HG02610 (cell line): Measurements from ENCODE around the gene ARHGDIG.
"Not testable (repeated sequence)": the region's sequence is repeated elsewhere in the genome, so short reads cannot be mapped to it uniquely, and the experiment has no call there.

Experiments
- ATAC-seq: cut with Tn5 transposase; IDR thresholded peaks from one replicate; pipeline ENCODE4 v1.9.1; 2021; ENCODE audit warnings: mild to moderate bottlenecking, moderate library complexity; ENCODE audit not compliant: unreplicated experiment

ARHGDIG gene

DNA sequence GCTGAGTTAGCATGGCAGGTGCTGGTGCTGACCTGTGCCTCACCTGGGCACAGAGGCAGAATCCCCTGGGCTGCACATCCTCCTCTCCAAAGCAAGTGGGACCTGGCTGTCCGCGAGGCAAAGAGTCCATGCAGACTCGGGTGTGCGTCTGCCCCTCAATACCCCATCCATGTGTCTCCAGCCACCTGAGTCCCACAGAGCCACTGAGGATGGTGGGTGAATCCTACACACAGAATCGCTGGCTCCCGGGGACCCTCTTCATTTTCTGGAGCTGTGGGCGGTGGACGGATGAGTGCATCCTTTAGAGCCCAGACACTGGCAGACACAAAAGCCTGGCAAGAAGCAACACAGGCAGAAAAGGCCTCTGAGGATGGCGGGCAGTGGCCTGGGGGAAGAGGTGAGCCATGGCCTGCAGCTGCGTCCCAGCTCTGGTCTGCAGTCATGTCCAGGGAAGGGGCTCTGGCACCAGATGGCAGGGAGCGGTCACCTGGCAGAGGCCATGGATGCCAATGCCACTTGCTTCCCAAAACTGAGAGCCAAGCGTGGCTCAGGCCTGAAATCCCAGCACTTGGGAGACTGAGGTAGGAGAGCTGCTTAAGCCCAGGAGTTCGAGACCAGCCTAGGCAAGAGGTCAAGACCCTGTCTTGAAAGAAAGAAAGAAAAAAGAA, 42.2 kb downstream of the ARHGDIG start:
- no peak for ATAC-seq

DNA sequence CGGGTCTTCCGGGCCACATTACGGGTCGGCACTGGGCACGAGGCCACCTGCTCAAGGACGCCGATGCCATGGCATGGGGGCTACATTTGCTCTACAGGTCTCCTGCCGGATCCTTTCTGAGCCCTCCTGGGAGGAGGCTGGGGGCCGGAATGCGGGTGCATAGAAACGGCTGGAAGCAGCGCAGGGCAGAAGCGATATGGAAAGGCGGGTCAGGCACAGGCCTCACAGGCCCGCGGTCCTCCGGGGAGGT, 43.7 kb downstream of the ARHGDIG start:
- ATAC-seq, result no peak

DNA sequence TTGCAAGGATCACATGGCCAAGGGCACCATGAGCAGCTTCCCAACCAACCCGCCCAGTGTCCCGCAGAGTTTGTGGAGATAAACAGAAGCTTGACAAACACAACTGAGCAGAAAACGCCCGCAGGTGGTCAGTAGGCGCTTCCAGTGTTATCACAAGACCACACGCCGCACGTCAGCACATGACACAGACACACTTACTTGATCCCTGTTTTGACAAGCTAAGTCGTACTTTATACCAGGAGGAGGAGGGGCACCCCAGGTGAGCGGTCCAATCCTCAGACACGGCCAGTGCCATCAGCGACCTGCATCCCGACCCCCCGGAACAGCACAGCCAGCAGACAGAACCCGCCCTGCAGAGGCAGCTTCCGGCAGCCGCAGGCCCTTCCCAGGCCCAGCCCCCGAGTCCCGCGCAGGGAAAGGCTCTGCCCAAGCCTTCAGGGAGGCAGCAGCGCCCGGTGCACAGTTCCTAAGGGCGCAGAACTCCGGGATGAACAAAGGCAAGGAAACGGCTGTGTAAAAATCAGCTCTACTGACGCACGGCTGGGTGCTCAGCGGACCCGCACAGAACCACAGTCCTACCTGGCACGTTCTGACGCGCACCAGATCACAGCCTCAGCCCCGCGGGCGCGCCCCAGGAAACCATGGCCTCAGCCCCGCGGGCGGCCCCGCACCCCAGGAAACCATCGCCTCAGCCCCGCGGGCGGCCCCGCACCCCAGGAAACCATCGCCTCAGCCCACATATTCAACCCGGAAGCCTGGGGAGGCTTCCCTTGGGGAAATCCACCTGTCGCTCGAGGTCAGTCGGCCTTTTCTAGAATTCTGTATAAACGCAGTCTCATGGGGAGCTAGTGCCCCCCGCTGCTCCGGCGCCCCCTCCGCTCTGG, 44.3 kb downstream of the ARHGDIG start:
- no peak for ATAC-seq

DNA sequence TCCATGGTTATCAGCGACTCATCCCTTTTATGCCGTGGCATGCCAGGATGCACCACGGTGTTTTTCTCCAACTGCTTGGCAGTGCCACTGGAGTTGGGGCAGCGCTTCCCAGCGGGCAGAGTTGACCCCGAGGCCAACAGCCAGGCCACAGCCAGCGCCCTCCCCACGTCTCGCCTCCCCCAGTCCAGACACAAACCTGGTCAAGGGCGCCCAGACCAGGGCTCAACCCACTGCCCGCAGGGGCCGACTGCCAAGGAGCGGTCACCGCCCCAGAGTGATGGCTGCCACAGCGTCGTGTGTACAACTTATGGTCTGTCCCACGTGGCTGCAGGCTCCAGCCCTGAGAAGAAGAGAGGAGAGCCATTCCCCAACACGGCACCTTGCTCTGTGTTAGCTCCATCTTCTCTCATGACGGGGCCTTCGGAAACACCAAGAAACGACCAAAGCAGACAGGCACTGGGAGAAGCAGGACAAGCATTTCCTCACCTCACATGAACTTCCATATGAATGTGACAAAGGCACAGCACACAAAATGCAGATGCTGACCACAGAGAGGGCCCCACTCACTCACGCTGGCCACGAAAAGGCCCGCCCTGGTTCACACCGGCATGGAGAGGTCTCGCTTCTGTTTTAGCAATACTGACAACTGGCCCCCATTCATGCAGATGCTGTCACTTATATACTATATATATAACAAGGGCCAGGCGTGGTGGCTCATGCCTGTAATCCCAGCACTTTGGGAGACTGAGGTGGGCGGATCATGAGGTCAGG, 45.2 kb downstream of the ARHGDIG start:
- ATAC-seq, result no peak

DNA sequence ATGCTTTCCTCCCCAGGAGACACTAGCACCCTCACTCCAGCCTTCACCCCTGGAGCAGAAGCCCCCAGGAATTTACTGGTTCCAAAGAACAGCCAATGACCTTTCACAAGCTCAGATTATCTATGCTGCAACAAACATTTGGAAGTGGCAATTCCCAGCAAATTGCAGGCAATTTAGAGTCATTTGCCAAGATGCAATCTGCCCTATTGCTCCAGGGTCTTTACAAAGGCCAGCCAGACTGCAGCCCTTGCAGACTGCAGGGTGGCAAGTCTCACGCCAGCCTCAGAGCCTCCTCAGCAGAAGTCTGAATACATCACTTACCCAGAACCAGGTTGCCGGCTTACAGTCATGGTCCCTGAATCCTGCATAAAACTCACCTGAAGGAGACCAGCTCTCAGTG, 50.4 kb downstream of the ARHGDIG start:
- ATAC-seq, result no peak

DNA sequence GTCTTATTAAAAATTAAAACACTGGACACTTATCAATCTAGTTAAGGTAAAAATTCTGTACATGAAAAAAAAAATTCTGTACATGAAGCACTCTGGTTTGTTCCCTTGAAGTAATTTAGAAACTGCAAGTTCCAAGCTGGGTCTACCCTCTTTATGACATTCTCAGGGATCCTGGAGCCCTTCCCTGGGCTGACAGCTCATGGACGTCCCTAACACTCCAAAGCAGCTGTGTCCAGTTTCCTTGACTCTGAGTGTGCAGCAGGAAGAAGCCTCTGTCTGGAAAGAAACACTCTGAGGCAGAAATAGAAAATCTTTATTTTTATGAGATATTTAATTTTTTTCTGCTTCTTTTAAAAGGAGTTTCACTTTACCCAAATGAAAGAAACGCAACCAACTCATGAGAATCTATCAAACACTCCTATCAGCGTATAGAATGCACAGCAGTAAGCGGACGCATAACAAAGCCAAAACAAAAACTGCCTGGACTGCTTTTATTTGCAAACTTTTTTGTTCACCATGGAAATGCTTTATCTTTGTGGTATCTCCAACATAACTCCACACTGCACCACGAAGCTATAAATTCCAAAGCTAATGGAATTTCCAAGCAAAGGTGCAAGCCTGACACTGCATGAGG, 50.9 kb downstream of the ARHGDIG start:
- ATAC-seq, result not testable (repeated sequence)
